ENCODE results near the gene PRKAG2.
"Not testable (repeated sequence)": the region's sequence is repeated elsewhere in the genome, so short reads cannot be mapped to it uniquely, and the experiment has no call there.

Gene PRKAG2

DNA sequence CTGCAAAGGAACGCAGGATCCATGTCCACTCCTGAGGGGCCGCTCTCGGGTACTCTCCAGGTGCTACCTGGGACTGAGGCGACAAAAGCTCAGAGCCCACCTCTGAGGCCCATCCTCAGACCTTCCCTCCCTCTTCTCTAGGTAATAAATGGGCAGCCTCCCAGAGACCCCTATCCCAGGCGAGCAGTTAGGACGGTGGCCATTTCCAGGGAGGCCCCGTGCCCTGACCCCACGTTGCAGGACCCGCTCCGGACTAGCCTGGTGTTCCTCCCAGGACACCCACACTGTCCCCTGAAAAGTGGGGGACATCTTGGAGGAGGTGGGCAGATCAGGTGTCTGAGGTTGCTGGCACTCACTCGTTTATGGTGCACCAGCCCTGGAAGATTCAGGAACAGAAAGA lies 44.3 kb downstream of the PRKAG2 start:
- DNase-seq (ENCODE audit: insufficient read length, low spot score) (no peak), FAIRE-seq (no peak)
- no peak for TF ChIP-seq PAX5 (IDR thresholded peaks at IDR 0.05; ENCODE audit: insufficient read depth, low read length, severe bottlenecking)
- TF ChIP-seq TAF1 (IDR thresholded peaks at IDR 0.05; ENCODE audit: low read depth, low read length), result no peak
- no peak for TF ChIP-seq POLR2AphosphoS5 (IDR thresholded peaks at IDR 0.05; ENCODE audit: low read depth, low read length)
- TF ChIP-seq SPI1 (IDR thresholded peaks at IDR 0.05; ENCODE audit: low read depth, low read length), result no peak
- no peak for TF ChIP-seq POU2F2 (IDR thresholded peaks at IDR 0.05; ENCODE audit: low read depth, low read length)
- TF ChIP-seq POLR2A (IDR thresholded peaks at IDR 0.05; ENCODE audit: low read depth, low read length), result no peak

DNA sequence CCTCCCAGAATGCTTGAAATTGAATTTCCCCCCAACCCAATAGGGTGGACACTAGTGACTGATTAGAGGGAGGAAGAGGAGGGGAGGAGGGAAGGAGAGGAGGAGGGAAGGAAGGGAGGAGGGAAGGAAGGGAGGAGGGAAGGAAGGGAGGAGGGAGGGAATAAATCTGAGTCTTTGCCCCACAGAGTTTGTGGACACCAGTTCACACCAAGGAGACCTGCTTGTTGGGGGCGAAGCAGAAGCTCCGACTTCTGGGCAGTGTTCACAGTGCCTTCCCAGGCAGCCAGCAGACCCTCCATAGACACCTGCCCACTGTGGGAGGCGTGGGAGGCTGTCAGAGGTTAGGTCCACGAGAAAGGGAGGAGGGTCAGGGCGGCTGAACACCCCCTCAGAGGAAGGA lies 44.8 kb downstream of the PRKAG2 start:
- TF ChIP-seq PAX5 (IDR thresholded peaks at IDR 0.05; ENCODE audit: insufficient read depth, low read length, severe bottlenecking), result no peak
- no peak for TF ChIP-seq TAF1 (IDR thresholded peaks at IDR 0.05; ENCODE audit: low read depth, low read length)
- TF ChIP-seq POLR2A (IDR thresholded peaks at IDR 0.05; ENCODE audit: low read depth, low read length), result no peak
- no peak for TF ChIP-seq POLR2AphosphoS5 (IDR thresholded peaks at IDR 0.05; ENCODE audit: low read depth, low read length)
- TF ChIP-seq SPI1 (IDR thresholded peaks at IDR 0.05; ENCODE audit: low read depth, low read length), result no peak
- no peak for TF ChIP-seq POU2F2 (IDR thresholded peaks at IDR 0.05; ENCODE audit: low read depth, low read length)
- no peak for FAIRE-seq

GRCh38 chr7:151831606-151832005 lies 45.3 kb downstream of the PRKAG2 start:
- TF ChIP-seq POU2F2 (IDR thresholded peaks at IDR 0.05; ENCODE audit: low read depth, low read length) (no peak), PAX5 (IDR thresholded peaks at IDR 0.05; ENCODE audit: insufficient read depth, low read length, severe bottlenecking) (no peak), POLR2AphosphoS5 (IDR thresholded peaks at IDR 0.05; ENCODE audit: low read depth, low read length) (no peak), TAF1 (IDR thresholded peaks at IDR 0.05; ENCODE audit: low read depth, low read length) (no peak)
- FAIRE-seq, result no peak
- DNase-seq (ENCODE audit: insufficient read length, low spot score), result no peak

More for the DNA sequence above, 44.8 kb downstream of the PRKAG2 start:
- no peak for DNase-seq (ENCODE audit: insufficient read length, low spot score)

GRCh38 chr7:151830121-151830830 lies 46.6 kb downstream of the PRKAG2 start:
- no peak for FAIRE-seq
- no peak for TF ChIP-seq SPI1 (IDR thresholded peaks at IDR 0.05; ENCODE audit: low read depth, low read length)
- no peak for TF ChIP-seq PAX5 (IDR thresholded peaks at IDR 0.05; ENCODE audit: insufficient read depth, low read length, severe bottlenecking)
- TF ChIP-seq POLR2A (IDR thresholded peaks at IDR 0.05; ENCODE audit: low read depth, low read length), result no peak
- no peak for TF ChIP-seq POU2F2 (IDR thresholded peaks at IDR 0.05; ENCODE audit: low read depth, low read length)
- TF ChIP-seq POLR2AphosphoS5 (IDR thresholded peaks at IDR 0.05; ENCODE audit: low read depth, low read length), result no peak
- no peak for TF ChIP-seq TAF1 (IDR thresholded peaks at IDR 0.05; ENCODE audit: low read depth, low read length)
- no peak for DNase-seq (ENCODE audit: insufficient read length, low spot score)

DNA sequence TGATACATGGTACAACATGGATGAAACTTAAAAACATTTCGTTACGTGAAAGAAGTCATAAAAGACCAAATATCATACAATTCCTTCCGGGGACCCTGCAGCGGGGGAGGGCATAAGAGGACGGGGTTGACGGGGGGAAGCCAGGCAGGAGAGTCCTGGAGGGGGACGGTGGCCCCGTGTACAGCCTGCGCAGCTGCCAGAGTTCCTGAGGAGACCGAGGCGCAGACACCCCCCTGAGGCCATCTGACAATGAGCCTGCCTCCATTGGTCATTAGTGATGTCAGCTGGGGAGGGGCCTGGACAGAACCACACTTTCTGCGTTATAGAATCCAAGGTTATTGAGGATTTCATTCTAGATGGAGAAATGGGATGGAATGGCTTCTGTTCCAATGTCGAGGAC lies 47.2 kb downstream of the PRKAG2 start:
- DNase-seq (ENCODE audit: insufficient read length, low spot score), result no peak
- FAIRE-seq, result no peak
- TF ChIP-seq POLR2AphosphoS5 (IDR thresholded peaks at IDR 0.05; ENCODE audit: low read depth, low read length) (no peak), SPI1 (IDR thresholded peaks at IDR 0.05; ENCODE audit: low read depth, low read length) (no peak), TAF1 (IDR thresholded peaks at IDR 0.05; ENCODE audit: low read depth, low read length) (no peak), POU2F2 (IDR thresholded peaks at IDR 0.05; ENCODE audit: low read depth, low read length) (no peak), POLR2A (IDR thresholded peaks at IDR 0.05; ENCODE audit: low read depth, low read length) (no peak), PAX5 (IDR thresholded peaks at IDR 0.05; ENCODE audit: insufficient read depth, low read length, severe bottlenecking) (no peak)

GRCh38 chr7:151827620-151828019 lies 49.3 kb downstream of the PRKAG2 start:
- TF ChIP-seq POLR2A (IDR thresholded peaks at IDR 0.05; ENCODE audit: low read depth, low read length) (no peak), PAX5 (IDR thresholded peaks at IDR 0.05; ENCODE audit: insufficient read depth, low read length, severe bottlenecking) (no peak)
- DNase-seq (ENCODE audit: insufficient read length, low spot score) (no peak), FAIRE-seq (no peak)

DNA sequence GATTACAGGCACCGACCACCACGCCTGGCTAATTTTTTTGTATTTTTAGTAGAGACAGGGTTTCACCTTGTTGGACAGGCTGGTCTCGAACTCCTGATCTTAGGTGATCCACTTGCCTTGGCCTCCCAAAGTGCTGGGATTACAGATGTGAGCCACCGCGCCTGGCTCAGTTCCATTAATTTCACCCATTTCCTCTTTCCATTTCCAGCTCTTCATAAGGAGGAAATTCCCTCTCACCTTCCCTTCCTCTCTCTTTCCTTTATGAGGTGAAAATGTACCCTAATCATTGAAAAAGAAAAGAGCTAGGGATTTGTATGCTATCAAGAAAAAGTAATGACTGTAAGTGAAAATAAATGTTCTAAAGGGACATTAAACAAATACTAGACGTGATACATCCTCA lies 50.6 kb downstream of the PRKAG2 start:
- not testable (repeated sequence) for FAIRE-seq; DNase-seq (ENCODE audit: insufficient read length, low spot score)

DNA sequence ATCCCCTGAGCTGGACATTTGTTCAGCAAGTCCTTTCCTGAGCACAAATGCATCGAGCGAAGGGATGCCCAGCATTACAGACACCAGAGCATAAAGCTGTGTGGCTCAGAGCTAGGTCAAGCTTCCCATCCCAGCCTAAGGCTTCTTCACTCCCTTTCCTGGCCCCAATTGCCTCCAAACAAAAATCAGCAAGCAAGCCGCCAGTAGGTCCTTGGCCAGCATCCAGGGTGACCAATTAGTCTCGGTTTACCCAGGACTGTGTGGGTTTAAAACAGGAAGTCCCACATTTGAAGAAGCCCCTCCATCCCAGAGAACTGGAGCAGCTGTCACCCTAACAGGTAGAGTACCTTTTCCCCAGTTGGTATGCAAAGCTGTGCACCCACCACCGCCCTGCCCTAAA lies 51.2 kb downstream of the PRKAG2 start:
- FAIRE-seq, result no peak
- DNase-seq (ENCODE audit: insufficient read length, low spot score), result no peak
- TF ChIP-seq POLR2A (IDR thresholded peaks at IDR 0.05; ENCODE audit: low read depth, low read length), result no peak
- TF ChIP-seq PAX5 (IDR thresholded peaks at IDR 0.05; ENCODE audit: insufficient read depth, low read length, severe bottlenecking), result no peak
- TF ChIP-seq POU2F2 (IDR thresholded peaks at IDR 0.05; ENCODE audit: low read depth, low read length), result no peak
- no peak for TF ChIP-seq SPI1 (IDR thresholded peaks at IDR 0.05; ENCODE audit: low read depth, low read length)
- TF ChIP-seq TAF1 (IDR thresholded peaks at IDR 0.05; ENCODE audit: low read depth, low read length), result no peak
- no peak for TF ChIP-seq POLR2AphosphoS5 (IDR thresholded peaks at IDR 0.05; ENCODE audit: low read depth, low read length)

DNA sequence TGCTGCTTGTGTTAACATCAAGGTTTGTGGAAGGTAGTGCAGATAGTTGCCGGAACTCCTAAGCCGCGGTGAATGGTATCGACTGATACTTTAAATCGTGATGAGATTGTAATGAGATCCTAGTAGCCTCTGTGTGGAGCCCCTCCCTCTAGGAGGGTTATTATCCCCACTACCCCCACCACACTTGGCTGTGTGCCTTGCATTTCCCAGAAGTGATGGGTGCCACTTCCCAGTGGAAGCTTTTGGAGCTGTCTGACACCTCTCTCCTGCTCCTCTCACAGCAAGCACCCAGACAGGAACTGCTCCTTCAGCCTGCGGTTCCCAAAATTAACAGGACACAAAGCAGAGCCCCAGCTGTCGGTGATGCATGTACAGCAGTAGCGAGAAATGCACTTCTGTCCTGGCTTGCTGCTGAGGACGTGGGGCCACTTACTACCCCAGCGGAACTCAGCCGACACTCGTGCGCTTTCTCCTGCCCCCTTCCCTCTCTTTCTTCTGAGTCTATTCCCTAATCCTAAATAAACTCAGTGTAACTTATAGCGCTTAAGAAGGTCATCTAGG lies 52.5 kb downstream of the PRKAG2 start:
- DNase-seq (ENCODE audit: insufficient read length, low spot score) (no peak), FAIRE-seq (no peak)
- TF ChIP-seq POLR2A (IDR thresholded peaks at IDR 0.05; ENCODE audit: low read depth, low read length), result no peak
- no peak for TF ChIP-seq TAF1 (IDR thresholded peaks at IDR 0.05; ENCODE audit: low read depth, low read length)
- TF ChIP-seq POU2F2 (IDR thresholded peaks at IDR 0.05; ENCODE audit: low read depth, low read length), result no peak
- TF ChIP-seq SPI1 (IDR thresholded peaks at IDR 0.05; ENCODE audit: low read depth, low read length), result no peak
- TF ChIP-seq PAX5 (IDR thresholded peaks at IDR 0.05; ENCODE audit: insufficient read depth, low read length, severe bottlenecking), result no peak
- no peak for TF ChIP-seq POLR2AphosphoS5 (IDR thresholded peaks at IDR 0.05; ENCODE audit: low read depth, low read length)

All from GM12891 (cell line).